Skeletal muscle cell (primary cell): ENCODE measurements around the gene TNFRSF21.
"Not testable (repeated sequence)": the region's sequence is repeated elsewhere in the genome, so short reads cannot be mapped to it uniquely, and the experiment has no call there.

Experiments
- DNase-seq: peaks from one replicate; pipeline ENCODE4 v3.0.0-alpha.2; 2010; ENCODE audit warnings: low read depth
- H3K4me3 ChIP-seq: 2 replicates; pipeline ENCODE4 v1.5.1; 2011; ENCODE audit warnings: low read depth, mild to moderate bottlenecking, control low read depth, low read length, moderate library complexity

TNFRSF21 gene

DNA sequence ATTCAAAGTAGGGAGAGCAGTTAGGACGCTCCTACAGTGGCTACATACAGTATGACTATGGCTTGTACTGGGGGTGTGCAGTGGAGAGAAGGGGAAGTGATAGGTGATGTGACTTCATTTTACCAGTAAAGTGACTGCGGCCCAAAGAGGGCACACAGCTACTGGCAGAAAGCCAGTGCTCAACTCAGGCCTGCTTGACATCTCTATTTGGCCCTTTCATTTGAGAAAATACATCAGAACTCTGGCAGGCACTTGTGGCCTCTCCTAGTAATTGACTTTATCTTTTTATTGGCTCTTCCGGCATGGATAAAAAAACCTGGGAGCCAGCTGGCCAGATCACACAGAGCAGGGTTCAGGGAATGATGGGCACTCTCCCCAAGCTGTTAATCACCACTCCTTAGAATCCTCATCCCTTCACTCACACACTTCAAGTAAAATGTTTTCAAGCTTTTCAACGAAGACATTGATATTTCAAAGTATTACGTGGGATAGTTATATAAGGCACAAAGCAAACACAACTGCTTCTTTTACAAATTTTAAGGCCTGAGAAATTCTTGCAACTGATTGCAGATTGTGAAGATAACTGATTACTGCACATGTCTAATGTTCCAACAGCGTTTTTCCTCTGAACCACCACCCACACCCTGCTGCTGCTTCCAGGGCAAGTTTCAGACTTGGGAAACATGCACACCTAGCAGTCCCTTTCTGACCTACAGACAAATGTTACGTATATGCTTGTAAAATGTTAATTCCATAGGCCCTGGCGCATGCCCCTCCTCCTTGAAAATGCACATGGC, 73.5 kb downstream of the TNFRSF21 start:
- no peak for DNase-seq
- no peak overlapping the region for H3K4me3 ChIP-seq

DNA sequence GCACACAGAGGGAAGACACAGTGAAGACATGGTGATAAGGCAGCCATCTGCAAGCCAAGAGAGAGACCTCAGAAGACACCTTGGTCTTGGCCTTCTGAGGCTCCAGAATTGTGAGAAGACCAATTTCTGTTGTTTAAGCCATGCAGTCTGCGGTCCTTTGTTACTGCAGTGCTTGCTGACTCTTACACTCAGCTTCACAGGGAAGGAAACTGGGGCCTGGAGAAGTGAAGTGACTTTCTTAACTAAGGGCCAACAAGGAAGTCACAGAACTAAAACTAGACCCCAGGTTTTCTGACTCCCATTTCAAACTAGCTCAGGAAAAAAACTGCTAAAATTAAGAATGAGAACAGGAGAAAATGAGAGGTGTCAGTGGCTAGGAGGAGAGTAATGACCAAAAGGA, 74.3 kb downstream of the TNFRSF21 start:
- DNase-seq = no peak
- H3K4me3 ChIP-seq = no peak overlapping the region

DNA sequence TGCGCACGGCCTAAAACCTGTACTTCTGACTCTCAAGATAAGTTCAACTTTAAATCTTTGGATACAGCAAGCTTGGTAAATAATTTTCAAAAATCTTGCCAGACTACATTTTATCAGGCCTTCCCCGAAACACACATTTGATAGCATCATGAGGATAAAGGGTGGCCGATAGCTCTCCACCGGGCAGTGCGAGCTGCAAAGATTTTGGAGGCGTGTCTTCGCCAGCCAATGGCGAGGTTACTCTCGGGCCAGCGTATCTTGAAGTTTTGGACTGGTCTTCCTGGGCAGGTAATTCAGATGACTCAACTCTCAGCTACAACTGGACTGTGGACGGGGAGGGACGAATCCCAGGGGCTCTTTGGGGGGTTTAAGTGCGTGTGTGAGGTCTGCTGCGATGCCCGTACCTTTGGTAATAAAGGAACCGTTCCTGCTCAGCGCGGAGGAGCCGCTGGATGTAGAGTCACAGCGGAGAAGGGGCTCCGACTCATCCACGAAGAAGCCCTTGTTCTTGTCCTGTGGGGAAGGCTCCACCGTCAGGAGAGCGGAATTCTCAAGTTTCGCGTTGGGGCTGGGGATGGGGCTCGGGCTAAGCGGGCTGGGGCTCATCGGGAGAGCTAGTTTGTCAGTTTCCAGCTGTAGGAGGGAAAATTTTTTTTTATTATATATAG, 75.3 kb downstream of the TNFRSF21 start:
- no peak overlapping the region for H3K4me3 ChIP-seq
- DNase-seq = no peak

GRCh38 chr6:47231151-47231550, 78.6 kb downstream of the TNFRSF21 start:
- no peak overlapping the region for H3K4me3 ChIP-seq
- no peak for DNase-seq

GRCh38 chr6:47230579-47230978, 79.1 kb downstream of the TNFRSF21 start:
- DNase-seq = no peak
- H3K4me3 ChIP-seq = no peak overlapping the region

DNA sequence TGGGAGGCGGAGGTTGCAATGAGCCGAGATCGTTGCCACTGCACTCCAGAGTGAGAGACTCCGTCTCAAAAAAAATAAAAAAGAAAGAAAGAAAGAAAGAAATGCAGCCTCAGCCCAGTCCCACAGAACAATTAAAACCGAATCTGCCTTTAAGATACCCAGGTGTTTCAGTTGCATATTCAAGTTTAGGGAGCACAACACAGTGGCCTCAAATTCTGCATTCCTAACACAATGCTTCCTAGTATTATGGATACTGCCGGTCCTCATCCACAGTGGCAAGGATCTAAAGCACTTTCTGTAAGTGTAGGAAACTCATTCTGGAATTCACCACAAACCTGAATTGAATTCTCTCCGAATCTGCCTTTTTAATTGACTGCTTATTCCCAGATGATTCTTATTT, 80.5 kb downstream of the TNFRSF21 start:
- no peak for DNase-seq
- H3K4me3 ChIP-seq = no peak overlapping the region

DNA sequence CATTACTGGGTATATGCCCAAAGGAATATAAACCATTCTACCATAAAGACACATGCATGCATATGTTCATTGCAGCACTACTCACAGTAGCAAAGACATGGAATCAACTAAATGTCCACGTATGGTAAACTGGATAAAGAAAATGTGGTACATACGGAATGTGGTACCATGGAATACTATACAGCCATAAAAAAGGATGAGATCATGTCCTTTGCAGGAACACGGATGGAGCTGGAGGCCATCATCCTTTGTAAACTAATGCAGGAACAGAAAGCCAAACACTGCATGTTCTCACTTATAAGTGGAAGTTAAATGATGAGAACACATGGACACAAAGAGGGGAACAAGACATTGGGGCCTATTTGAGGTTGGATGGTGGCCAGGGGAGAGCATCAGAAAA, 81.6 kb downstream of the TNFRSF21 start:
- not testable (repeated sequence) for H3K4me3 ChIP-seq, DNase-seq

DNA sequence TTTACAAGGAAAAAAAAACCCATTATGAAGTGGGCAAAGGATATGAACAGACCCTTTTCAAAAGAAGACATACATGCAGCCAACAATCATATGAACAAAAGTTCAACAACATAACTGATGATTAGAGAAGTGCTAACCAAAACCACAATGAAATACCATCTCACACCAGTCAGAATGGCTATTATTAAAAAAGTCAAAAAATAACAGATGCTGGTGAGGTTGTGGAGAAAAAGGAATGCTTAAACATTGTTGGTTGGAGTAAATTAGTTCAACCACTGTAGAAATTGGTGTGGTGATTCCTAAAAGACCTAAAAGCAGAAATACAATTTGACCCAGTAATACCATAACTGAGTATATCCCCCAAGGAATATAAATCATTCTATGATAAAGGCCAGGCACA, 86.5 kb downstream of the TNFRSF21 start:
- not testable (repeated sequence) for DNase-seq, H3K4me3 ChIP-seq

GRCh38 chr6:47221565-47221964, 88.1 kb downstream of the TNFRSF21 start:
- DNase-seq = no peak

GRCh38 chr6:47209632-47210031, 100.1 kb downstream of the TNFRSF21 start:
- H3K4me3 ChIP-seq = no peak overlapping the region
- DNase-seq = no peak

More at GRCh38 chr6:47221565-47221964, 88.1 kb downstream of the TNFRSF21 start:
- H3K4me3 ChIP-seq = no peak overlapping the region

- H3K4me3 ChIP-seq = no peak overlapping the region
These were observed 102.4 kb downstream of the TNFRSF21 start for GRCh38 chr6:47207261-47207660.

DNA sequence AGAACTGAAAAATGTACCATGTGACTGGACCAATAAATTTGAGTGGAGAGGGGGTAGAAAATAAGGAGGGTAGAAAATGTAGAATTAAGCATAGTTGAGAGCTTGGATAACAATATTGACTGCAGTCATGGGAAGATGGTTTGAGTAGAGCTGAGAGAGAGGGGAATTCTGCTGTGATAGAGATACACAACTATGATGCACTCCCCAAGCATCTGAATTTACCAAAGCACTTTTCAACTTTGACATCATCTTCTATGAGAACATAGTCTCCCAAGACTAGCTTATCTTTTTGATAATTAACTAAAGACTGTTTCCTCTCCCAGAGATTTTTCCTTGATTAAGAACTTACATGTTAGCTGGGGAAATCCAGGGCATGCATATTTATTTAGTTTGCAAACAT, 103.1 kb downstream of the TNFRSF21 start:
- no peak overlapping the region for H3K4me3 ChIP-seq
- no peak for DNase-seq

More at GRCh38 chr6:47207261-47207660, 102.4 kb downstream of the TNFRSF21 start:
- no peak for DNase-seq

DNA sequence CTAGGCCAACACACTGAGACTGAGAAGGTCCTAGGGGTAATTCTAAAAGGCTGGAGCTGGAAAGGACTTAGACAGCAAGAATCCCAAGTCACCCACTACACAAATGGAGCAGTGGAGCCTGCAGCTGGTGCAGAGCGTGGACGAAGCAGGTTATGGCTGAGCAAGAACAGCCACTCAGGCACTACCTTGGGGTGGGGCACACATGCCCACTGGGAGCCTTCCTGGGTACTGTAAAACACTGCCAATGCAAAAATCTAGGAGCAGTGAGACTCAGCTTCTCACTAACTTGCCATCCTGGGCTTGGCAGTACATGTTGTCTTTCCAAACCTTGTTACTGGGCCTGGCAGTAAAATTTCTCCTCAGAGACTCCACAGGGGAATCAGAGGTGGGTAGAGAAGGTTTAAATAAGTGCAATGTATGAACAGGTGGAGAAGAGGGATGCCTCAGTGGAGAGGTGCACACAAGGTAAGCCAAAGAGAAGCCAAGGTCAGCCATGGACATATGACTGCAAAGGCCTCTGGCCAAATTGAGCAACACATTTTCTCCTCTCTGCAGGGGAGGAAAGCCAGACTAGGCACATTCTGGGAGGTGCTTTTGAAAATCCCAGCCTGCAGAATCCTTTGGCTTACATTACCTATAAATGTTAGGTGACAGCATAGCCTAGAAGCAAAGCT, 105.6 kb downstream of the TNFRSF21 start:
- H3K4me3 ChIP-seq = no peak overlapping the region
- DNase-seq = no peak

DNA sequence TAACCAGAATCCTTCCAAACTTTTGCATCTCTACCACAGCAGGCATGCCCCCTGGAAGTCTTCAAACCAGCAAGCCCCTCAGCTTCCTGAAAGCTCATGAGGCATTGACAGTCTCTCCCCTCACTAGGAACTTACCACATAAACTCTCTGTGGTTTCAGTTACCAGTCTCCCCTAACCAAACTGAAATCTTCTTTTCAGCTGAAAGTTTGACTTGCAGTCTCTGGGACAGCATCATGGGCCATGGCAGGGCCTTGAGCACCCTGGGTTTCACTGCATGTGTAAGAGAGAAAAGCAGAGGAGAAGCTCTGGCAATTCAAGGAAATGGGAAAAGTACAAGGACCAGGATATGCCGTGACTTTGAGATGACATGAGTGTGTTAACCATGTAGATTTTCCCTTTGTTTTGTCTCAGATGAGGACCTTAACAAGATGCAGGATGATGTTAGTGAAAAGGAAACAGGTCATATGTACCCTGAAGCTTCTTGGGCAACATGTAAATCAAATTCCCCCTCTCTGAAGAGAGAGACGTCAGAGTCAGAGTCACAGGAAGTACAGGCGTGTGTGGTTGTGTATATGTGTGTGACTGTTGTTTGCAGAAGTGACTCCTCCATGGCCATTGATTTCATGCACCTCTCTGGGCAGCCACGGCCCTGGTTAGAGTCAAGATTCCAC, 106.3 kb downstream of the TNFRSF21 start:
- no peak overlapping the region for H3K4me3 ChIP-seq
- no peak for DNase-seq

- no peak for DNase-seq
- no peak overlapping the region for H3K4me3 ChIP-seq
These were observed 107.0 kb downstream of the TNFRSF21 start for GRCh38 chr6:47202644-47203205.

GRCh38 chr6:47200536-47201334, 109.0 kb downstream of the TNFRSF21 start:
- H3K4me3 ChIP-seq = no peak overlapping the region
- no peak for DNase-seq

- no peak for DNase-seq
- no peak overlapping the region for H3K4me3 ChIP-seq
These were observed 111.7 kb downstream of the TNFRSF21 start for GRCh38 chr6:47197682-47198640.

DNA sequence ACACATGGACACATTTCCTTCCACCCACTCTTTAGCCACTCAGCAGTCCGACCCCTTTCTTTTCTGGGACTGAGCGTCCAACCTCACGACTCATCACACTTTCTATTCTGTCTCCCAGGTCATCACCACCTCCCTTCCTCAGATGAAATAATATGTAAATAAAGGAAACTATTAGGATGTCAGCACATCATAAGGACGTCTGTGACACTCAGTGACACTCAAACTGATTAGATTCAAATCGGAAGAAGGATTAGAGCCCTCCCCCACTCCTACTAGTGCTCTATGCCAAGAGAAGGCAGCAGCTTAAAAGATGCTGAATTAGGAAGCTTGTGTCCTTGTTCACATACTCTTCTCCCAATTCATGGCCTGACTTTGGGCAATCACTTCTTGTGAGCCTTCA, 113.6 kb downstream of the TNFRSF21 start:
- no peak overlapping the region for H3K4me3 ChIP-seq
- no peak for DNase-seq
